SK-N-SH (cell line): Measurements from ENCODE around the gene CCNL2. TPM values are rescaled to one million over a fixed set of nuclear protein-coding genes. Genes with fewer than 3 reads are reported as not detected.
A peak's percentile ranks its signal among the peaks of the same experiment; 100 is the strongest.

ENCODE experiments used
- CTCF ChIA-PET: fragments of 300-600, 350-600 bp; formaldehyde crosslinking; extraction: SDS; loops from one replicate; lab custom pipeline; 2021; lab: Yijun Ruan, JAX
- POLR2A ChIA-PET: fragments of 350-600 bp; sonication (Branson Sonifier 250); formaldehyde crosslinking; extraction: SDS; loops from one replicate; lab custom pipeline; 2020; ENCODE audit warnings: antibody characterized with exemption, inconsistent platforms; lab: Yijun Ruan, JAX
- DNase-seq: peaks from one replicate; pipeline ENCODE4 v3.0.0; 2012
- H2AFZ ChIP-seq: fragments of 200-600 bp; sonication (generic); 2 replicates; pipeline ENCODE4 v1.8.1; 2016; ENCODE audit warnings: antibody characterized with exemption, mild to moderate bottlenecking, low read depth
- H3F3A ChIP-seq: fragments of 200-600 bp; sonication (generic); replicated peaks from 2 replicates; pipeline ENCODE3; 2016; ENCODE audit warnings: antibody characterized with exemption, mild to moderate bottlenecking; ENCODE audit not compliant: insufficient read depth
- H3K27ac ChIP-seq, 2 experiments: fragments of 200-500 bp in 1 of 2; fragments of 200-600 bp in 1 of 2; sonication (Bioruptor generic) in 1 of 2; sonication (generic), shearing (Covaris generic) in 1 of 2; 2 replicates each; pipeline versions ENCODE4 v1.5.1 to v1.6.1; 2014 to 2016; ENCODE audit warnings: low read depth in 2 of 2, inconsistent platforms in 1 of 2, low read length in 1 of 2, mild to moderate bottlenecking in 1 of 2, mixed read lengths in 1 of 2
- H3K27me3 ChIP-seq: fragments of 200-600 bp; sonication (generic), shearing (Covaris generic); 2 replicates; pipeline ENCODE4 v1.6.1; 2016; ENCODE audit warnings: mixed run types; ENCODE audit not compliant: insufficient read depth
- H3K36me3 ChIP-seq, 2 experiments: fragments of 200-500 bp in 1 of 2; fragments of 200-600 bp in 1 of 2; sonication (Bioruptor generic) in 1 of 2; sonication (generic) in 1 of 2; replicated peaks in 1 of 2; 2 replicates each; pipeline versions ENCODE3 to v1.5.1; 2014 to 2016; ENCODE audit warnings: low read length in 1 of 2, mild to moderate bottlenecking in 1 of 2; ENCODE audit not compliant: insufficient read depth in 2 of 2, control insufficient read depth in 1 of 2
- H3K4me1 ChIP-seq, 2 experiments: fragments of 200-500 bp in 1 of 2; fragments of 200-600 bp in 1 of 2; sonication (Bioruptor generic) in 1 of 2; sonication (generic), shearing (Covaris generic) in 1 of 2; 2 replicates each; pipeline versions ENCODE4 v1.5.1 to v1.6.1; 2014 to 2016; ENCODE audit warnings: low read depth in 1 of 2, low read length in 1 of 2, mixed run types in 1 of 2; ENCODE audit not compliant: insufficient read depth in 2 of 2, control insufficient read depth in 1 of 2
- H3K4me2 ChIP-seq: fragments of 200-600 bp; sonication (generic), shearing (Covaris generic); 2 replicates; pipeline ENCODE4 v1.6.1; 2017; ENCODE audit warnings: mixed run types
- H3K4me3 ChIP-seq, 2 experiments: fragments of 200-500 bp in 1 of 2; fragments of 200-600 bp in 1 of 2; sonication (Bioruptor generic) in 1 of 2; sonication (generic), shearing (Covaris generic) in 1 of 2; 2 replicates each; pipeline versions ENCODE4 v1.5.1 to v1.8.1; 2014 to 2016; ENCODE audit warnings: low read depth in 2 of 2, inconsistent platforms in 1 of 2, low read length in 1 of 2, mild to moderate bottlenecking in 1 of 2, mixed read lengths in 1 of 2, moderate library complexity in 1 of 2
- H3K79me2 ChIP-seq: fragments of 200-600 bp; sonication (generic); 2 replicates; pipeline ENCODE4 v1.8.1; 2017; ENCODE audit warnings: mild to moderate bottlenecking; ENCODE audit not compliant: insufficient read depth
- H3K9ac ChIP-seq: fragments of 200-600 bp; sonication (generic); 2 replicates; pipeline ENCODE4 v1.6.1; 2017; ENCODE audit warnings: mixed run types
- H3K9me2 ChIP-seq: fragments of 200-600 bp; sonication (generic); 2 replicates; pipeline ENCODE4 v1.6.1; 2017; ENCODE audit warnings: mixed run types
- H3K9me3 ChIP-seq: fragments of 200-600 bp; sonication (generic); 2 replicates; pipeline ENCODE4 v1.6.1; 2017; ENCODE audit warnings: mixed run types, mild to moderate bottlenecking, moderate library complexity
- H4K20me1 ChIP-seq: fragments of 200-600 bp; sonication (generic); 2 replicates; pipeline ENCODE4 v1.6.1; 2017; ENCODE audit warnings: mild to moderate bottlenecking, mixed run types; ENCODE audit not compliant: insufficient read depth
- CHD2 ChIP-seq: fragments of 150-350 bp; IDR thresholded peaks from 2 replicates; pipeline ENCODE4 v1.6.1; 2018; ENCODE audit warnings: low read length; ENCODE audit not compliant: partially characterized antibody
- EP300 ChIP-seq, 2 experiments: IDR thresholded peaks; 2 replicates each; pipeline versions ENCODE4 v1.4.0 to v1.6.1; 2012; ENCODE audit warnings: borderline replicate concordance in 1 of 2, low read depth in 1 of 2, low read length in 1 of 2
- FOSL2 ChIP-seq: IDR thresholded peaks from 2 replicates; pipeline ENCODE4 v1.4.0; 2012; ENCODE audit warnings: low read depth, mild to moderate bottlenecking, moderate library complexity, borderline replicate concordance
- FOXM1 ChIP-seq: IDR thresholded peaks from 2 replicates; pipeline ENCODE4 v1.4.0; 2012; ENCODE audit warnings: low read depth, mild to moderate bottlenecking
- GABPA ChIP-seq: IDR thresholded peaks from 2 replicates; pipeline ENCODE4 v1.4.0; 2012; ENCODE audit warnings: low read depth, mild to moderate bottlenecking
- GATA2 ChIP-seq: sonication (generic); formaldehyde crosslinking; IDR thresholded peaks from 2 replicates; pipeline ENCODE4 v1.5.0; 2020; ENCODE audit warnings: mild to moderate bottlenecking, missing genetic modification reagents
- IRF3 ChIP-seq: fragments of 150-350 bp; IDR thresholded peaks from 2 replicates; pipeline ENCODE4 v1.6.1; 2016; ENCODE audit warnings: mild to moderate bottlenecking, low read depth, low read length
- JUND ChIP-seq: IDR thresholded peaks from 2 replicates; pipeline ENCODE4 v1.4.0; 2012
- MEF2A ChIP-seq: IDR thresholded peaks from 2 replicates; pipeline ENCODE4 v1.4.0; 2012; ENCODE audit warnings: low read depth, borderline replicate concordance
- MXI1 ChIP-seq: IDR thresholded peaks from 2 replicates; pipeline ENCODE4 v1.6.1; 2012; ENCODE audit warnings: mild to moderate bottlenecking, low read depth, low read length, improper control_type of control experiment
- NRF1 ChIP-seq: IDR thresholded peaks from 2 replicates; pipeline ENCODE4 v1.6.1; 2012; ENCODE audit warnings: low read depth, mild to moderate bottlenecking, low read length
- POLR2AphosphoS5 ChIP-seq: IDR thresholded peaks from 2 replicates; pipeline ENCODE4 v1.6.1; 2012; ENCODE audit warnings: low read depth, low read length
- RAD21 ChIP-seq: IDR thresholded peaks from 2 replicates; pipeline ENCODE4 v1.6.1; 2012; ENCODE audit warnings: mild to moderate bottlenecking, low read length
- RFX5 ChIP-seq: IDR thresholded peaks from 2 replicates; pipeline ENCODE4 v1.6.1; 2012; ENCODE audit warnings: mild to moderate bottlenecking, improper control_type of control experiment, low read length
- RXRA ChIP-seq: IDR thresholded peaks from 2 replicates; pipeline ENCODE4 v1.4.0; 2012; ENCODE audit warnings: low read depth, mild to moderate bottlenecking, borderline replicate concordance
- SIN3A ChIP-seq: IDR thresholded peaks from 2 replicates; pipeline ENCODE4 v1.6.1; 2012; ENCODE audit warnings: low read depth, mild to moderate bottlenecking, low read length, moderate library complexity, borderline replicate concordance
- SMC3 ChIP-seq: IDR thresholded peaks from 2 replicates; pipeline ENCODE4 v1.6.1; 2012; ENCODE audit warnings: low read depth, low read length, improper control_type of control experiment
- TAF1 ChIP-seq: IDR thresholded peaks from 2 replicates; pipeline ENCODE4 v1.6.1; 2012; ENCODE audit warnings: low read depth, mild to moderate bottlenecking, low read length, moderate library complexity, borderline replicate concordance
- YY1 ChIP-seq: IDR thresholded peaks from 2 replicates; pipeline ENCODE4 v1.4.0; 2012; ENCODE audit warnings: low read depth, mild to moderate bottlenecking
- whole genome bisulfite sequencing: methylation state at CpG from one replicate; pipeline ENCODE4 v1.1.6; 2017; ENCODE audit warnings: low lambda C conversion rate; 5-methylcytosine and 5-hydroxymethylcytosine counted together
- polyA plus RNA-seq, 3 experiments: library from polyadenylated mRNA; depleted of rRNA; stranded (reverse); fragments of >200 nt; gene quantifications; 2 replicates each; pipeline ENCODE4 v1.2.3, GENCODE V29; 2012
- TF ChIP-seq, protein P1 (sequence below): fragments of 150-350 bp; IDR thresholded peaks from 2 replicates; pipeline ENCODE4 v1.6.1; 2017; ENCODE audit warnings: antibody characterized with exemption, low read length, low read depth, borderline replicate concordance
- TF ChIP-seq, protein P2 (sequence below): IDR thresholded peaks from 2 replicates; pipeline ENCODE4; 2012
- TF ChIP-seq, protein P3 (sequence below): IDR thresholded peaks from 2 replicates; pipeline ENCODE4 v1.4.0; 2012; ENCODE audit warnings: low read depth

The CCNL2 gene
- polyA plus RNA-seq, 1 of the 3 experiments (the other 2 are of a cell fraction), result 362 TPM

DNA sequence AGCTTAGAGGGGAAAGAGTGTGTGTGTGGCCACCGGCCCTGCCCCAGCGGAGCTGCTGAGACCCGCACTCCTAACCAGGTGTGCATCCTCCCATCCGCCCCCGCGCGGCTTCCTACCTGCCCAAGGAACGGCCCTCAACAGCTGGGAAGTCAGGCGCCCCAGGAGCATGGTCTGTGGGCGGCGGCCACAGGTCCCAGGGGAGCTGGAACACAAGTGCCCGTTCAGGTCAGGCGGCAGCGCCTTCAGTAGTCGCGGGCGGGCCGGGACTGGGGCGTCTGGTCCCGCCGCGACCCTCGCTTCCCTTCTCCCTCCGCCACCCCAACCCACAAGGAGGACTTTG, 24.6 kb downstream of the CCNL2 start (continued):
- TF ChIP-seq EP300 (IDR thresholded peaks at IDR 0.05; ENCODE audit: borderline replicate concordance in 1 of 2, low read depth in 1 of 2, low read length in 1 of 2) (no peak), RAD21 (no peak), YY1 (no peak), GABPA (no peak), MEF2A (no peak), SIN3A (no peak)
- TF ChIP-seq, all 33 proteins: peak for 0

DNA sequence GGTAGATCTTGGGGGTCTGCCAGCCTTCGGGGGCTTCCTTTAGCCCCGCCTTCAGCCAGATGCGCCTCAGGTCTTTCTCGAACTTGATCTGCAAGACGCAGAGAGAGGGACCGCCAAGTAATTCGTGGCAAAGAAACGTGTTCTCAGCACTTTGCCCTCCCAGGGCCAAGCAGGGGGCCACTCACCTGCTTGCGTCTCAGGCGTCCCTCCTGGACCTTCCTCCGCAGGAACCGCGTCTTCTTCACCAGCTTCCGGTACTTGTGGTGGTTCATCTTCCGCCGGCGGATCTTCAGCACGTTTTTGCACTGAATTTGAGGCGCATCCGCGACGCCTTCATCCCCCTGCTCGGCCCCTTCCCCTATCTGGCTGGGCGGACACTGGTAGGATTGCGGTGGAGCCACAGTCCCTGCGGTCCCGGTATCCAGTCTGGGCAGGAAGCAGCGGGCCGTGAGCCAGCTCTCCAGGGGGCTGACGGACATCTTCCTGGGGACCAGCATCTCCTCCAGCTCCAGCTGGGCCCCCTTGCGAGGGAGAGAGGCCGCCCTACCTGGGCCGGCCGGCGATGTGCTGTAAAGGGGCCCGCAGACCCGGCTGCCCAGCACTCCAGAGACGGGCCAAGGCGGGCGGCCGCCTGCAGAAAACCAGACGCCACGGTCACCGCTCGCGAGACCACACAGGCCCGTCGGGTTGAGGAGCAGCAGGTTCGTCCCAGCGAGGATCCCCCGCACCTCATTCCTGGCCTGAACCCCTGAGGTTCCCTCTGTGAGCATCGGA, 25.1 kb downstream of the CCNL2 start:
- Histone ChIP-seq H3K36me3 (peaks cover 0 to 8% of the 10 kb centered on the region in 2 experiments), H4K20me1 (no peaks in the 10 kb centered on the region), H3K4me1 (peaks cover 0 to 29% of the 10 kb centered on the region in 2 experiments; a peak in 1 of 4 replicates), H3K9me3 (no peaks in the 10 kb centered on the region), H3K9me2 (no peaks in the 10 kb centered on the region), H3K27ac (peak overlapping the region in 1 of 2 experiments; percentile 90; a peak in 2 of 4 replicates), H3K27me3 (no peaks in the 10 kb centered on the region), H2AFZ (no peak overlapping the region), H3K9ac (peak overlapping the region; percentile 89), H3K79me2 (peaks cover 36% of the 10 kb centered on the region), H3K4me3 (peak overlapping the region; percentile 77 to 96), H3F3A (peaks cover 13% of the 10 kb centered on the region), H3K4me2 (peak overlapping the region; percentile 86)
- no peak for DNase-seq
- WGBS, result 66% methylated on average over 25 of the region's 52 CpGs
- POLR2A ChIA-PET, result interaction anchor here (0.7 to 1.8 kb wide), 3 partner anchors 33 to 159 kb away, joined by 3 to 18 read pairs (median 4); partner anchors contain the start of gene MRPL20
- CTCF ChIA-PET, result interaction anchor here (0.6 to 5.9 kb wide), 8 partner anchors 19 to 342 kb away, joined by 3 to 34 read pairs (median 6); partner anchors contain the start of gene DVL1
- TF ChIP-seq POLR2AphosphoS5, result no peak
- TF ChIP-seq GATA2 (CRISPR knock-in tag), result no peak
- TF ChIP-seq RAD21, result no peak
- no peak for TF ChIP-seq MXI1
- no peak for TF ChIP-seq IRF3
- TF ChIP-seq FOSL2, result no peak
- no peak for TF ChIP-seq TAF1
- no peak for TF ChIP-seq RXRA
- no peak for TF ChIP-seq JUND
- no peak for TF ChIP-seq NRF1
- TF ChIP-seq, protein P1, sequence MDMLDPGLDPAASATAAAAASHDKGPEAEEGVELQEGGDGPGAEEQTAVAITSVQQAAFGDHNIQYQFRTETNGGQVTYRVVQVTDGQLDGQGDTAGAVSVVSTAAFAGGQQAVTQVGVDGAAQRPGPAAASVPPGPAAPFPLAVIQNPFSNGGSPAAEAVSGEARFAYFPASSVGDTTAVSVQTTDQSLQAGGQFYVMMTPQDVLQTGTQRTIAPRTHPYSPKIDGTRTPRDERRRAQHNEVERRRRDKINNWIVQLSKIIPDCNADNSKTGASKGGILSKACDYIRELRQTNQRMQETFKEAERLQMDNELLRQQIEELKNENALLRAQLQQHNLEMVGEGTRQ, result no peak
- TF ChIP-seq, protein P2, sequence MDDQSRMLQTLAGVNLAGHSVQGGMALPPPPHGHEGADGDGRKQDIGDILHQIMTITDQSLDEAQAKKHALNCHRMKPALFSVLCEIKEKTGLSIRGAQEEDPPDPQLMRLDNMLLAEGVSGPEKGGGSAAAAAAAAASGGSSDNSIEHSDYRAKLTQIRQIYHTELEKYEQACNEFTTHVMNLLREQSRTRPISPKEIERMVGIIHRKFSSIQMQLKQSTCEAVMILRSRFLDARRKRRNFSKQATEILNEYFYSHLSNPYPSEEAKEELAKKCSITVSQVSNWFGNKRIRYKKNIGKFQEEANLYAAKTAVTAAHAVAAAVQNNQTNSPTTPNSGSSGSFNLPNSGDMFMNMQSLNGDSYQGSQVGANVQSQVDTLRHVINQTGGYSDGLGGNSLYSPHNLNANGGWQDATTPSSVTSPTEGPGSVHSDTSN, result no peak
- TF ChIP-seq, protein P3, sequence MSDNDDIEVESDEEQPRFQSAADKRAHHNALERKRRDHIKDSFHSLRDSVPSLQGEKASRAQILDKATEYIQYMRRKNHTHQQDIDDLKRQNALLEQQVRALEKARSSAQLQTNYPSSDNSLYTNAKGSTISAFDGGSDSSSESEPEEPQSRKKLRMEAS, result no peak
- TF ChIP-seq FOXM1, result no peak
- no peak for TF ChIP-seq CHD2
- no peak for TF ChIP-seq RFX5
- no peak for TF ChIP-seq SMC3
- TF ChIP-seq EP300 (IDR thresholded peaks at IDR 0.05; ENCODE audit: borderline replicate concordance in 1 of 2, low read depth in 1 of 2, low read length in 1 of 2), result no peak
